ENCODE data around the gene ILDR1.

Gene ILDR1

GRCh38 chr3:122014741-122015140, 7.3 kb downstream of the ILDR1 start:
- no peak overlapping the region for H3K27ac ChIP-seq
- TF ChIP-seq CTCF (IDR thresholded peaks at IDR 0.05) (no peak), ZFX (IDR thresholded peaks at IDR 0.05; ENCODE audit: borderline replicate concordance) (no peak)

- no peak overlapping the region for H3K27ac ChIP-seq
- TF ChIP-seq CTCF (IDR thresholded peaks at IDR 0.05): no peak
- TF ChIP-seq ZFX (IDR thresholded peaks at IDR 0.05; ENCODE audit: borderline replicate concordance): no peak
Measured at GRCh38 chr3:122013448-122013925, 8.6 kb downstream of the ILDR1 start.

GRCh38 chr3:122012821-122013220, 9.2 kb downstream of the ILDR1 start:
- H3K27ac ChIP-seq: no peak overlapping the region
- TF ChIP-seq CTCF (IDR thresholded peaks at IDR 0.05): no peak
- TF ChIP-seq ZFX (IDR thresholded peaks at IDR 0.05; ENCODE audit: borderline replicate concordance): no peak

DNA sequence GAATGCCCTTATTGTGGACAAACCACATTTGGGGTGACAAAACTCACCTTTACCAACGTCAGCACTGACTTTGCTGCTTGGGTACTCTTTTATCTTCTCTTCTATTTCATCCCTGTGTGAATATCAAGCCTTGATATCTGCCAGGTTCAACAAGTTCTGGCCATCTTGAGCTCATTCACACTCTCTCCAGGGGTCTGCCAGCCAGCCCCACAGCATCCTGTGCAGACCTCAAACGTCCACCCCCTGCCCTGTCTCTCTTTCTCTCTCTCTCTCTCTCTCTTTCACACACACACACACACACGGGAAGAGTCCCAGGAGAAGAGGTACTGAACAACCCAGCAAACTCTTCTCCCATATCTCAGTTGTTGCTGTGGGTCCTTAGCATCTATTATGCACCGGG, 10.7 kb downstream of the ILDR1 start:
- H3K27ac ChIP-seq: no peak overlapping the region
- TF ChIP-seq ZFX (IDR thresholded peaks at IDR 0.05; ENCODE audit: borderline replicate concordance) (no peak), CTCF (IDR thresholded peaks at IDR 0.05) (no peak)

DNA sequence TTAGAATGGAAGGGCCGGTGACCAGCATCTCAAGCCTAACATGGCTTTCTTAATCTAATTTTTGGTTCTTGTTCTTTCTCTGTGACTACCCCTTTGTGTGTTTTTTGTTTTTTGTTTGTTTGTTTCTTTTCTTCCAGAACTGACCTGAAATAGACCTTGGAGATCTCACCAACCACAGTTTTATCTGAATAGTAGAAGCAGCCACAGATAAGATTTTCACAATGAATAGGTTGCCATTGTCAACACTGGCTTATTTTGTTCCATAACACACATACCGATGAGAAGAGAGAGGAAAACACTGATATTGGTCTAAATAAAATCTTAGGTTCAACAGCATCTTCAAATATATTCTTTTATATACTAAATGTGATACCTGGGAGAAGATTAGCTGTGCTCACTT, 11.5 kb downstream of the ILDR1 start:
- H3K27ac ChIP-seq: no peak overlapping the region

GRCh38 chr3:122008166-122008565, 13.9 kb downstream of the ILDR1 start:
- H3K27ac ChIP-seq: no peak overlapping the region
- TF ChIP-seq CTCF (IDR thresholded peaks at IDR 0.05): no peak
- no peak for TF ChIP-seq ZFX (IDR thresholded peaks at IDR 0.05; ENCODE audit: borderline replicate concordance)

More for the DNA sequence above, 11.5 kb downstream of the ILDR1 start:
- no peak for TF ChIP-seq CTCF (IDR thresholded peaks at IDR 0.05)
- TF ChIP-seq ZFX (IDR thresholded peaks at IDR 0.05; ENCODE audit: borderline replicate concordance): no peak

- no peak overlapping the region for H3K27ac ChIP-seq
- TF ChIP-seq ZFX (IDR thresholded peaks at IDR 0.05; ENCODE audit: borderline replicate concordance) (no peak), CTCF (IDR thresholded peaks at IDR 0.05) (no peak)
Measured at GRCh38 chr3:122006267-122006666, 15.8 kb downstream of the ILDR1 start.
